ENCODE measurements around the gene OSBPL10. TPM values are rescaled to one million over a fixed set of nuclear protein-coding genes. Genes with fewer than 3 reads are reported as not detected.

The OSBPL10 gene
- total RNA-seq, 1 donor from 2014 or later: 18.8 TPM

GRCh38 chr3:31839144-31839917 is 141.7 kb downstream of the OSBPL10 start:
- H3K36me3 ChIP-seq: no peaks in the 10 kb centered on the region
- no peak overlapping the region for H3K27ac ChIP-seq
- no peaks in the 10 kb centered on the region for H3K9me3 ChIP-seq
- ATAC-seq (no peak), DNase-seq (no peak)
- H3K4me3 ChIP-seq: no peak overlapping the region
- intact Hi-C loops (cut with DNase I): no loop called here
- TF ChIP-seq, protein P1, sequence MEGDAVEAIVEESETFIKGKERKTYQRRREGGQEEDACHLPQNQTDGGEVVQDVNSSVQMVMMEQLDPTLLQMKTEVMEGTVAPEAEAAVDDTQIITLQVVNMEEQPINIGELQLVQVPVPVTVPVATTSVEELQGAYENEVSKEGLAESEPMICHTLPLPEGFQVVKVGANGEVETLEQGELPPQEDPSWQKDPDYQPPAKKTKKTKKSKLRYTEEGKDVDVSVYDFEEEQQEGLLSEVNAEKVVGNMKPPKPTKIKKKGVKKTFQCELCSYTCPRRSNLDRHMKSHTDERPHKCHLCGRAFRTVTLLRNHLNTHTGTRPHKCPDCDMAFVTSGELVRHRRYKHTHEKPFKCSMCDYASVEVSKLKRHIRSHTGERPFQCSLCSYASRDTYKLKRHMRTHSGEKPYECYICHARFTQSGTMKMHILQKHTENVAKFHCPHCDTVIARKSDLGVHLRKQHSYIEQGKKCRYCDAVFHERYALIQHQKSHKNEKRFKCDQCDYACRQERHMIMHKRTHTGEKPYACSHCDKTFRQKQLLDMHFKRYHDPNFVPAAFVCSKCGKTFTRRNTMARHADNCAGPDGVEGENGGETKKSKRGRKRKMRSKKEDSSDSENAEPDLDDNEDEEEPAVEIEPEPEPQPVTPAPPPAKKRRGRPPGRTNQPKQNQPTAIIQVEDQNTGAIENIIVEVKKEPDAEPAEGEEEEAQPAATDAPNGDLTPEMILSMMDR (IDR thresholded peaks at IDR 0.05): no peak
- H3K27me3 ChIP-seq (ENCODE audit: low read depth): no peaks in the 10 kb centered on the region
- H3K4me1 ChIP-seq: no peaks in the 10 kb centered on the region

GRCh38 chr3:31836131-31837075 is 144.7 kb downstream of the OSBPL10 start:
- TF ChIP-seq, protein P1 (IDR thresholded peaks at IDR 0.05): no peak
- H3K27me3 ChIP-seq (ENCODE audit: low read depth): no peaks in the 10 kb centered on the region

DNA sequence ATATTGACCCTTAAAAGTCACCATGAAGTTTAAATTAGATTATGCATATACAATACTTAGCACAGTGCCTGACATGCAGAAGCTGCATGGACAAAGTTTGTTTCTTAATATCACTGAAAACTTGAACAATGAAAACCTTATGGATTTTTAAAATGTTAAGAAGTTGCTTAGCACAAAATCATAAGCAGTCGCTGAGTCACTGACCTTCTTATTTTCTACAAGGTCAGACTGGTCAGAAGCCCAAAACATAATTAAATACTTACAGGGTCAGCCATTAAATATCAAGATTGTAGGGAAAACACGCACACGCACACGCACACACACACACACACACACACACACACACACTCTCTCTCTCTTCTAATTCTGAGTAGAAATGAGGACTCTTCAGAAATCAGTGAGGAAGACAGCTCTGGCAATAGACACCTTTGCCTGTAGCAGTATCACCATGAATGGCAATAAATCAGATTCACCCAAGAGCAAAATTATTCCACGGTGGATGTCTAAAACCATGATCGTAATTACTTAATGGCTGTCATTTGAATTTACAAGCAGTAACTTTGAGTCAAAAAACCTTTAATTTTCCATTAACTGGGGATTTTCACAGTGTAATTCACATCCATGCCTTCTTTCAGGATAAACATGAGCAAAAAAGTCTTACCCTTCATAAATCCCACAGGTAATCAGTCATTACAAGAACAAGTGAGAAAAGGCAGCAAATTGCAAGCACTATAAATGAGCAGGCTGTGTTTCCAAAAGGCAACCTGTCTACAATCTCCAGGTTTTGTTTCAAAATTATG is 147.5 kb downstream of the OSBPL10 start:
- Histone ChIP-seq H3K4me3 (no peak overlapping the region), H3K9me3 (no peaks in the 10 kb centered on the region), H3K4me1 (no peaks in the 10 kb centered on the region), H3K27ac (no peak overlapping the region), H3K27me3 (ENCODE audit: low read depth) (no peaks in the 10 kb centered on the region), H3K36me3 (no peaks in the 10 kb centered on the region)
- TF ChIP-seq, protein P1 (IDR thresholded peaks at IDR 0.05): no peak
- intact Hi-C loops (cut with DNase I): no loop called here
- ATAC-seq: no peak
- no peak for DNase-seq

More at GRCh38 chr3:31836131-31837075, 144.7 kb downstream of the OSBPL10 start:
- no peaks in the 10 kb centered on the region for H3K36me3 ChIP-seq
- intact Hi-C loops (cut with DNase I): no loop called here
- DNase-seq (no peak), ATAC-seq (no peak)
- H3K4me3 ChIP-seq: no peak overlapping the region
- H3K27ac ChIP-seq: no peak overlapping the region
- H3K9me3 ChIP-seq: no peaks in the 10 kb centered on the region
- no peaks in the 10 kb centered on the region for H3K4me1 ChIP-seq

DNA sequence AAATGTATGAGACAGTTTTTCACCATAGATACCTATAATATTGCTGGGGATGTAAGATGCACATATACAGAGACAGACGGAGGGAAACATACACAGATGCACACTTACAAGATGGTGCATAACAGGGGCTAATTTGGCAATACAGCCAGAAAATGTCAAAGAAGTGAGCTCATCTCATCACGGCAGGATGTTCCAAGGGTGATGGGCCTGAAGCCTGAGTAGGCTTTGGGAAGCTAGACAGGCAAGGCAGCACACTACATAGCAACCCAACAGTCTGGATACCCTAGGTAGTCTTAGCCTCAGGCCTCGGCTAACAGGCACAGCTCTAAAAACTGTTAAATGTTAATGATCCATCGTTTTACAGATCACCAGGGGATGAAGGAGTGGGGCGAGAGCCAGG is 148.5 kb downstream of the OSBPL10 start:
- DNase-seq: no peak
- ATAC-seq: no peak

More for the DNA sequence above, 148.5 kb downstream of the OSBPL10 start:
- TF ChIP-seq, protein P1 (IDR thresholded peaks at IDR 0.05): no peak
- intact Hi-C loops (cut with DNase I): no loop called here
- Histone ChIP-seq H3K27me3 (ENCODE audit: low read depth) (no peaks in the 10 kb centered on the region), H3K4me3 (no peak overlapping the region), H3K4me1 (no peaks in the 10 kb centered on the region), H3K9me3 (no peaks in the 10 kb centered on the region), H3K27ac (no peak overlapping the region), H3K36me3 (no peaks in the 10 kb centered on the region)

Measured in lower lobe of right lung (tissue), 2 donors.